Osteocyte (in vitro differentiated cells): ENCODE results near the gene GCDH. TPM values are rescaled to one million over a fixed set of nuclear protein-coding genes. Genes with fewer than 3 reads are reported as not detected.

Experiments used
- DNase-seq: peaks from one replicate; pipeline ENCODE4 v3.0.0; 2021; ENCODE audit warnings: mixed read lengths; ENCODE audit not compliant: unreplicated experiment; ENCODE audit errors: extremely low spot score
- H3K27ac Mint-ChIP-seq: one replicate; pipeline ENCODE4 v1.8.0; 2021; ENCODE audit warnings: mild to moderate bottlenecking, mixed read lengths; ENCODE audit not compliant: unreplicated experiment
- H3K27me3 Mint-ChIP-seq: one replicate; pipeline ENCODE4 v1.8.0; 2021; ENCODE audit warnings: mixed read lengths; ENCODE audit not compliant: unreplicated experiment
- H3K36me3 Mint-ChIP-seq: one replicate; pipeline ENCODE4 v1.8.0; 2021; ENCODE audit warnings: mixed read lengths; ENCODE audit not compliant: unreplicated experiment
- H3K4me1 Mint-ChIP-seq: one replicate; pipeline ENCODE4 v1.8.0; 2021; ENCODE audit warnings: mixed read lengths; ENCODE audit not compliant: unreplicated experiment
- H3K4me3 Mint-ChIP-seq: one replicate; pipeline ENCODE4 v1.8.0; 2021; ENCODE audit warnings: mild to moderate bottlenecking, moderate library complexity, mixed read lengths; ENCODE audit not compliant: unreplicated experiment
- H3K9me3 Mint-ChIP-seq: one replicate; pipeline ENCODE4 v1.8.0; 2021; ENCODE audit warnings: mixed read lengths; ENCODE audit not compliant: unreplicated experiment
- total RNA-seq: library from RNA; stranded (reverse); gene quantifications from 2 replicates; pipeline ENCODE4 v1.2.1, GENCODE V29; 2021
- TF ChIP-seq, protein P1 (sequence below): fragments of 200-600 bp; sonication (generic); IDR thresholded peaks from 2 replicates; pipeline ENCODE4 v1.5.0; 2021; ENCODE audit warnings: antibody characterized with exemption, mild to moderate bottlenecking, moderate library complexity

GCDH gene
- total RNA-seq, 1 donor from 2014 or later: 23.1 TPM

DNA sequence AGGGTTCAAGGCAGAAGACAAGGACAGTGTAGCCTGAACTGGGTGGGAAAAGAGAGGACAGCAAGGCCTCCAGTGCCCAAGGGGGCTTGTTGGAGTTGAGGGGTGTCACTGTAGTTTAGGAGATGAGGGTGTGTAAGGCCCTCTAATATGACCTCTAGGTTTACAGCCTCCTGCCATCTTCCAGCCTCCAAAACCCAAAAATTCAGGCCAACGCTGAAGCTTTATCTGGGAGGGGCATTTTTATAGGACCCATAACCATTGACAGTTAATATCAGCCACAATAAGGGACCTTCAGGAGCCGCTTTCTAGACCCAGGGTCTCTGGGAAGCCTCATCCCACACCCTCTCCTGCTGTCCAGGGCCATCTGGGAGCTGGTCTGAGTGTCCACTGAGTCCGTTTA, 6.8 kb upstream of the GCDH start:
- no peak for DNase-seq
- no peaks in the 10 kb centered on the region for H3K36me3 Mint-ChIP-seq
- peaks cover 15% of the 10 kb centered on the region for H3K4me1 Mint-ChIP-seq
- H3K27ac Mint-ChIP-seq: no peak overlapping the region
- H3K4me3 Mint-ChIP-seq: no peak overlapping the region
- no peaks in the 10 kb centered on the region for H3K9me3 Mint-ChIP-seq
- peaks cover 25% of the 10 kb centered on the region for H3K27me3 Mint-ChIP-seq
- TF ChIP-seq, protein P1, sequence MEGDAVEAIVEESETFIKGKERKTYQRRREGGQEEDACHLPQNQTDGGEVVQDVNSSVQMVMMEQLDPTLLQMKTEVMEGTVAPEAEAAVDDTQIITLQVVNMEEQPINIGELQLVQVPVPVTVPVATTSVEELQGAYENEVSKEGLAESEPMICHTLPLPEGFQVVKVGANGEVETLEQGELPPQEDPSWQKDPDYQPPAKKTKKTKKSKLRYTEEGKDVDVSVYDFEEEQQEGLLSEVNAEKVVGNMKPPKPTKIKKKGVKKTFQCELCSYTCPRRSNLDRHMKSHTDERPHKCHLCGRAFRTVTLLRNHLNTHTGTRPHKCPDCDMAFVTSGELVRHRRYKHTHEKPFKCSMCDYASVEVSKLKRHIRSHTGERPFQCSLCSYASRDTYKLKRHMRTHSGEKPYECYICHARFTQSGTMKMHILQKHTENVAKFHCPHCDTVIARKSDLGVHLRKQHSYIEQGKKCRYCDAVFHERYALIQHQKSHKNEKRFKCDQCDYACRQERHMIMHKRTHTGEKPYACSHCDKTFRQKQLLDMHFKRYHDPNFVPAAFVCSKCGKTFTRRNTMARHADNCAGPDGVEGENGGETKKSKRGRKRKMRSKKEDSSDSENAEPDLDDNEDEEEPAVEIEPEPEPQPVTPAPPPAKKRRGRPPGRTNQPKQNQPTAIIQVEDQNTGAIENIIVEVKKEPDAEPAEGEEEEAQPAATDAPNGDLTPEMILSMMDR: no peak

DNA sequence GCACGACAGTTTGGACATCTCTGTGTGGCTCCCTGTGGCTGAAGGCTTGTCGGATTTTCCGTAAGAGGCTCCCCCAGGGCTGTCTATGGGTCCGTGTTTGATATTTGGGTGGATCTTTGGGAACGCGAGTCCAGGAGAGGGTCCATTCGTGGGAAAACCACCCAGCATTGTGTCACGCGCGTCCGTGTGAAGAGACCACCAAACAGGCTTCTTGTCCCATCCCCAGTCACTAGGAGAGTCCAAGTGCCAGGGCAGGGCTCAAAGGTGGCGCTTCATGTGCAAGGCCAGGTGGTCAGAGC, 6.4 kb upstream of the GCDH start:
- Mint-ChIP-seq H3K9me3 (no peaks in the 10 kb centered on the region), H3K27ac (no peak overlapping the region), H3K27me3 (peaks cover 25% of the 10 kb centered on the region), H3K4me3 (no peak overlapping the region), H3K4me1 (peaks cover 15% of the 10 kb centered on the region), H3K36me3 (no peaks in the 10 kb centered on the region)
- DNase-seq: no peak
- TF ChIP-seq, protein P1: no peak

DNA sequence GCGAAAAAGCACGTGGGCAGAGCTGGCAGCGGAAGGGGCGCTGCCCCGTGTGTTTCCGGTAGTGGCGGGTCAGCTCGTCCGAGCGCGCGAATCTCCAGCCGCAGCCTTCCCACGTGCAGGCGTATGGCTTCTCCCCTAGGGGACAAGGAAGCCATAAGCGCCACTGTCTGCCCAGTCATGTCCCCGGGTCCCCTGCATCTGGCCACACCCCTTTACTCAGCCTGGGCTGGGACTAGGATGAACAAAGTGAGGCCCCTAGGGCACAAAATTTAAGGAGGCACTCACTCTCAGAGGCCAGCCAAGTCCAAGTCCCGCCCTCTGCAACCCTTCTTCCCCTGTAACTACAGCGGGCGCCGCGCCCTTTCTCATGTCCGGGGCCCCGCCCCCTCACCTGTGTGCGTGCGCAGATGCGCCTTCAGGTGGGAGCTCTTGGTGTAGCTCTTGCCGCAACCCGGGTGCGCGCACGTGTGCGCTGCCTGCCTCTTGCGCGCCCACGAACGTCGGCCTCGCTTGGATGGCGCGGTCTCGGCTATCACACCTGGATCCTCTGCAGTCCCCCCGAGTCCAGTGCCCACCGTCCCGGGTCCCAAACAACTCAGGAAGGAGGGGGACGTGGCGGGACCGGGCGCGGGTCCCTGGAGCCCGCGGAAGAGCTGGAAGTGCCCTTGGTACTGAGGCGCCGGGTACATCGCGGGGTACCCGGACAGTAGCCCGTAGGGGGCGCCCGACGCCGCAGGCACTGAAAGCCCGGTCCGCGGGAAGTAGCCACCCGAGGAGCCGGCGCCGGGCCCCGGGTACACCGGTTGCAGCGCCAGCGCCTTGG, 5.8 kb upstream of the GCDH start:
- Mint-ChIP-seq H3K9me3 (no peaks in the 10 kb centered on the region), H3K36me3 (no peaks in the 10 kb centered on the region), H3K27me3 (peaks cover 25% of the 10 kb centered on the region), H3K27ac (no peak overlapping the region), H3K4me1 (peaks cover 14% of the 10 kb centered on the region), H3K4me3 (peak overlapping the region; percentile 47)
- no peak for DNase-seq
- TF ChIP-seq, protein P1: peak; percentile 60

DNA sequence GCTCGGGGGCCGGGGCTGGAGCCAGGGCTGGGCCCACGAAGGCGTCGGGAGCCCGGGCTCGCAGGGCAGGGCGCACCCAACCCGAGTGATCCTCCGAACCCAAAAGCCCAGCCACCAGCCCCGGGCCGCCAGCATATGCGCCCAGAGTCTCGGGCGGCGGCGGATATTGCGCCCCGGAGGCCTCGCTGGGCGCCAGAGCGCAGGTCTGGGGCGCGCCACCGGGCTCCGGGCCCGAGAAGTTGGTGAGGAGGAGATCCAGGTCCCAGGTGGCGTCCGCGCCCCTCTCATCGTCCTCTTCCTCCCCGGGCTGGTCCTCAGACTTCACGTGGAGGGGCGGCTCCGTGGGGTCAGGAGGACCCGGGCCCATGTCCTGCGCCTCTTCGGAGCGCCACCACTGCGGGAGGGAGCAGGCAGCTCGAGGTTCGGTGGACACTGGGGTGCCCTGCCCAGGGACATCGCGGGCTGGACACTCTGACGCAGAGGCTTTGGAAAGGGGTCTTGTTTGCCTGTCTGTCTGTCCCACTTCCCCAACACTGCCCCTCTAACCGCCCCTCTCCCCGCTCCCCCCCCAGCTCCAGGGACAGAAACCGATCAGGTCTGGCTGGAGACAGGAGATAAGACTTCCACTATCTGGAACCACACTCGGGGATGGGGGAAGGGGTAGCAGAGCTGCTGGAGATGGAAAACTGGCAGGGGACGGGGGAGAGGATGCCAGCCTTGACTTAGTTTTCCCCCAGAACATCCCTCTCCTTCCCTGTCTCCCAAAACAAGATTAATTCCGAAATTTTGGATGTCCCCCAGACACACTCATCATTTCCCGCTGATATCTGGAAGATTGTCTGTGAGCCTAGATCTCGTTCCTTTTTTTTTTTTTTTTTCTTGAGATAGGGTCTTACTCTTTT, 5.0 kb upstream of the GCDH start:
- Mint-ChIP-seq H3K4me3 (no peak overlapping the region), H3K36me3 (no peaks in the 10 kb centered on the region), H3K4me1 (peaks cover 13% of the 10 kb centered on the region), H3K27ac (no peak overlapping the region), H3K9me3 (no peaks in the 10 kb centered on the region), H3K27me3 (peaks cover 25% of the 10 kb centered on the region)
- no peak for DNase-seq
- TF ChIP-seq, protein P1: no peak

DNA sequence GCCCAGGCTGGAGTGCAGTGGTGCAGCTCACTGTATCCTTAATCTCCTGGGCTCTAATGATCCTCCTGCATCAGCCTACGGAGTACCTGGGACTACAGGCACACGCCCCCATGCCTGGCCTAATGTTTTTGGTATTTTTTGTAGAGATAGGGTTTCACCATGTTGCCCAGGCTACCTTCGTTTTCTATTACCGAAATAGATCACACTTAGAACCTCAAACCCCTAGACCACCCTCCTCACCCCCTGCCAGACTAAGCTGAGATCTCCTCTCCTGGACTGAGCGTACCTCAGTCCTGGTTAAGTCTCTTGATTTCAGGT, 4.3 kb upstream of the GCDH start:
- no peak for DNase-seq
- Mint-ChIP-seq H3K9me3 (no peaks in the 10 kb centered on the region), H3K4me3 (no peak overlapping the region), H3K4me1 (peaks cover 16% of the 10 kb centered on the region), H3K36me3 (no peaks in the 10 kb centered on the region), H3K27me3 (peaks cover 25% of the 10 kb centered on the region), H3K27ac (no peak overlapping the region)
- TF ChIP-seq, protein P1: no peak
